ENCODE results near the gene HRK. TPM values are rescaled to one million over a fixed set of nuclear protein-coding genes. Genes with fewer than 3 reads are reported as not detected.

Gene HRK
- total and polyA plus RNA-seq, 2 of the 13 experiments (the other 11 are each of a cell fraction or from before 2014, with no cell fraction given), result 0.02 TPM; not detected in 1

- no peak overlapping the region for H3K4me3 ChIP-seq (replicated peaks in 1 of 3; ENCODE audit: insufficient read depth in 1 of 3, low read depth in 2 of 3, low read length in 3 of 3)
- H3K9ac ChIP-seq (ENCODE audit: insufficient read depth, low read depth, low read length), result no peak overlapping the region
- BruUV-seq (replicated peaks), result no TSS peak
- no peaks in the 10 kb centered on the region for H3K36me3 ChIP-seq (replicated peaks in 1 of 2; ENCODE audit: control insufficient read depth in 1 of 2, insufficient read depth in 2 of 2, low read length in 2 of 2)
- 42% methylated on average over 4 of the region's 4 CpGs for WGBS (ENCODE audit: low lambda C conversion rate)
- no peaks in the 10 kb centered on the region for H3K79me2 ChIP-seq (ENCODE audit: insufficient read depth, low read length)
- H3K4me2 ChIP-seq (ENCODE audit: low read depth, low read length), result no peak overlapping the region
- no peak for ATAC-seq
- no peak overlapping the region for H3K27ac ChIP-seq (ENCODE audit: extremely low read length, insufficient read depth, low read length)
- DNase-seq (ENCODE audit: low spot score), result no peak
- in situ Hi-C loops (cut with HindIII; ENCODE audit: extremely low pct_ligation_motif_present, low pct_unique_long_range_greater_than_20kb) (no loop called here), intact Hi-C loops (cut with micrococcal nuclease; ENCODE audit: unreplicated experiment) (no loop called here)
- H4K20me1 ChIP-seq (ENCODE audit: insufficient read depth, low read length), result no peaks in the 10 kb centered on the region
- FAIRE-seq, result no peak
- H3K9me3 ChIP-seq (ENCODE audit: low read length), result no peaks in the 10 kb centered on the region
- no peak overlapping the region for H2AFZ ChIP-seq (ENCODE audit: low read length)
- peaks cover 0 to 5% of the 10 kb centered on the region in 2 experiments; a peak in 2 of 5 replicates for H3K27me3 ChIP-seq (ENCODE audit: control insufficient read depth in 1 of 2, insufficient read depth in 2 of 2, low read length in 2 of 2)
- ChIA-PET POLR2A (no interaction called here), CTCF (ENCODE audit: low intra/inter-chr PET ratio, low total read pairs) (no interaction called here)
- H3K4me1 ChIP-seq (ENCODE audit: insufficient read depth, low read length), result no peaks in the 10 kb centered on the region
- no peak for TF ChIP-seq ZNF30 (CRISPR knock-in tag; IDR thresholded peaks at IDR 0.05)
- TF ChIP-seq MAZ (IDR thresholded peaks at IDR 0.05; ENCODE audit: borderline replicate concordance, low read depth, low read length), result no peak
- no peak for TF ChIP-seq MAZ (CRISPR knock-in tag; IDR thresholded peaks at IDR 0.05; ENCODE audit: low read depth)
- TF ChIP-seq RARA (CRISPR knock-in tag; IDR thresholded peaks at IDR 0.05), result no peak
- TF ChIP-seq HMG20B (CRISPR knock-in tag; conservative IDR thresholded peaks at IDR 0.05), result no peak
- TF ChIP-seq GRHL1 (CRISPR knock-in tag; conservative IDR thresholded peaks at IDR 0.05), result no peak
- TF ChIP-seq ZNF331 (CRISPR knock-in tag; IDR thresholded peaks at IDR 0.05), result no peak
- TF ChIP-seq ZHX2 (IDR thresholded peaks at IDR 0.05; ENCODE audit: low read depth), result no peak
- TF ChIP-seq ZHX2 (CRISPR knock-in tag; IDR thresholded peaks at IDR 0.05; ENCODE audit: borderline replicate concordance), result no peak
- TF ChIP-seq MED8 (CRISPR knock-in tag; IDR thresholded peaks at IDR 0.05; ENCODE audit: insufficient replicate concordance), result no peak
- no peak for TF ChIP-seq ZNF792 (CRISPR knock-in tag; IDR thresholded peaks at IDR 0.05)
- no peak for TF ChIP-seq ZNF790 (CRISPR knock-in tag; IDR thresholded peaks at IDR 0.05; ENCODE audit: borderline replicate concordance)
- no peak for TF ChIP-seq HNRNPUL1 (IDR thresholded peaks at IDR 0.05; ENCODE audit: low read depth, low read length)
- no peak for TF ChIP-seq HMGA1 (CRISPR knock-in tag; conservative IDR thresholded peaks at IDR 0.05)
- no peak for TF ChIP-seq TARDBP (CRISPR knock-in tag; IDR thresholded peaks at IDR 0.05)
- TF ChIP-seq MTF2 (CRISPR knock-in tag; IDR thresholded peaks at IDR 0.05; ENCODE audit: borderline replicate concordance), result no peak
- TF ChIP-seq ZNF614 (CRISPR knock-in tag; IDR thresholded peaks at IDR 0.05; ENCODE audit: borderline replicate concordance), result no peak
- TF ChIP-seq SIN3A (IDR thresholded peaks at IDR 0.05; ENCODE audit: borderline replicate concordance, low read depth, low read length), result no peak
- TF ChIP-seq IRF2 (CRISPR knock-in tag; IDR thresholded peaks at IDR 0.05), result no peak
These were observed 16.2 kb upstream of the HRK start for GRCh38 chr12:116897476-116897875.
